Measurements from ENCODE around the gene CABLES1.
A peak's percentile ranks its signal among the peaks of the same experiment; 100 is the strongest.
"Not testable (repeated sequence)": the region's sequence is repeated elsewhere in the genome, so short reads cannot be mapped to it uniquely, and the experiment has no call there.

Gene CABLES1

DNA sequence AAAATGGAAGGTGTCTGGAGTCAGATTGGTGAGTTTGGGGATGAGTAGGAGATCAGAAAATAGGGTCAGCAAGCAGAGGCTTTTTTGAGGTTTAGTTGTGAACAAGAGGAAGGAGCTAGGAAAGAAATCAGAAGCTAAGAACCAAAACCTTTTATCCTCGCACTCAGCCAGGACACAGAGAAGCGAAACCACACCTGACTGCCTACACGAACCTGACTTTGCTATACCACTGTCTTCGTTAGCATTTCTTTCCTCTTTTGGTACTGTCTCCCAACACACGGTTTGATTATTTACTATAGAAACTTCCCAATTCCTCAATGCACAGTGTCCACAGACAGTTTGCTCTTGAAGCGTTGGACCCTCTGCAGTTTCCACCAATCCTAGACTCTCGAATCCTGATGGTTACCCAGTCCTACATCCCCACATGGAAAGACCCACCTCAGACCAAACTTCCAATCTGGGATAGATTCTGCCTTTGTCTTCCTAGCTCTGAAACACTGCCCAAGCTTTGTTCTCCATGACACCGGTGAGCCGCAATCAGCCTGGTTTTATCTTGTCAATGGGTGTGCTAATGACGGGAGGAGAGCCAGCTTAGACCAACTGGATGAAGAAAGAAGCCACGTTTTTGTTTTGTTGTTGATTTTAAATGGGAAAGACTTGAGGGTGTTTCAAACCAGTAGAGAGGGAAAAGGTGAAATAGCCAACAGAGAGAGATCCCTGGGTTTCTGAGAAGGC, 137.4 kb downstream of the CABLES1 start:
- DNase-seq = no peak

DNA sequence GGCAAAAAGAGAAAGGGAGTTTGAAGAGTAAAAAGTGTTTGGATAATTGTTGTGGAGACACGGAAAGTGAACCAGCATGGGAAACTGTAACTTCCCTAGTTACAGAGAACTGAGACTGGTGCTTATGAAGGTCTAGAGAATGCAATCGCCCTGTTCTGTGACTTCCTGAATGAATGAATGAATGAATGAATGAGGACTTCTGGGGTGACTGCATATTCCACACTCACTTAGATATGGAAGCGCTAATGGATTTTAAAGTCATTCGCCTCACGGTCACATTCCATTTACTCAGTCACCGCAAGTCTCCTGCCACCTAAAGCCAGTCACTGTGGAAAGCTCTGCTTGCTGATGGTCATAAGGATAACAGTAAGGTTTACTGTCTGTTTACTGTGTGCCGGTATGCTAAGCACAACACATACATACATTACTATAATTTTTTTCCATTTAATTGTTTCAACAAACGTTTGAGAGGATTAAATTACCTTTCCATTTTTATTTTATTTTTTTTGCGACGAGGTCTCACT, 138.2 kb downstream of the CABLES1 start:
- no peak for DNase-seq

DNA sequence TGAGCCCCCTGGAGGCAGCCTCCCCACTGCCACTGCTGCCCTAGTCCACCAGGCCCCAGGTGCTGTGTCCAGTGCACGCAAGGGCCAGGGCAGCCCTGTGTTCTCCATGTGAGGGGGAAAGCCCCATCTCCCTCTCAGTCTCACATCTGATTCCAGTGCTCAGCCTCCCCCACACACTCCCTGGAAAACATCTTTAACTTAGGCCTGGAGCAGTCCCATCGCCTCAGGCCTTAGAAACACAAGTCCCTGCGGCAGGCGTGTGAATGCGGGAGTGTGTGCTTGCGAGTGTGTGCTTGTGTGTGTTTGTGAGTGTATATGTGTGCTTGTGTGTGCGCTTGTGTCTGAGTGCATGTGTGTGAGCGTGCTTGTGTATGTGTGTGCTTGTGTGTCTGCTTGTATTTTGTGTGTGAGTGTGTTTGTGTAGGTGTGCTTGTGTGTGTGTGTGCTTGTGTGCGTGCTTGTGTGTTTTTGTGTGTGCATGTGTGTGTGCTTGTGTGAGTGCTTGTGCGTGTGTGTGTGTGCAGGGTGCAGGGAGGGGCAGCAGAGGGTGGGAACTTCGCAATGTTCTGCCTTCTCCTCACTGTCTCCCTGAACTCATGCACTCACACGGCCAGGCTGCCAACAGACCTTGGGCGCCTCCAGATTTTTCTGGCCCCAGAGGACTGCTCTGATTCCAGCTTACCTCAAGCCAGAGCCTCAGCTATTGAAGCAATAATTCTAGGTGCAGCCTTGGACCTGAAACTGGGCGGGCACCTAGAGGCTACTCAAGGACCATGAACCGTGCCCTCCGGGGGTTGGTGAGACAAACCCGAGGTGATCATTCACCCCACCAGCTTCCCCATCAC, 139.6 kb downstream of the CABLES1 start:
- no peak for DNase-seq

DNA sequence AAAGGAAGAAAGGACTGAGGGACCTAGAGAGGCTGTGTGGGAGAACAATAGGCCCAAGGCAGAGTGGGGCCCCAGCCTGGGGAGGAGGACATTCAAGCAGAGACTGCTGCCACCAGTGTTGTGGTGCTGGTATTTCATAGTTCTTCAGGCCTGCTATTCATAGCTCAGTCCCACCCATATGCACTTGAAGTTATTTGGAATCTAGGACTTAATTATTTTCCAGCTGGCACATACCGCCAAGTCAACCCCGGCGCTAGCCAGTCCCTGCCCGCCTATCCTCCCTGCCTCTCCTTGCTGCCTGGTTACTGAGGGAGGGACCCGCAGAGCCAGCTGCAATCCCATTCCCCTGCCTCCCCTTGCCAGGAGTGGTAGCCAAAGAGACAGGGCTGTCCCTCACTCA, 141.2 kb downstream of the CABLES1 start:
- DNase-seq = no peak

DNA sequence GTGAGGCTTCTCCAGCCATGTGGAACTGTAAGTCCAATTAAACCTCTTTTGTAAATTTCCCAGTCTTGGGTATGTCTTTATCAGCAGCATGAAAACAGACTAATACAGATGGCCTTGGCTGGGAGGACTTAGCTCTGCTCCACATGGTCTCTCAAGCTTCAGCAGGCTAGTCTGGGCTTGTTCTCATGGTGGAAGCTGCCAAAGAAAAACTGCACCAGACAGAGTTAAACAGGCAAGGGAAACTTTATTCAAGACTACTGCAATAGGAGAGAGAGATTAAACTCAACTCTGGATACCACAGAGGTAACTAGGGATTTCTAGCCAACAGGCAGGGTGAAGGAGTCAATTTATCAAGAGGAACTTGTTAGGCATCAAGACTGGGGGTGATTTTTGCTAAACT, 142.1 kb downstream of the CABLES1 start:
- no peak for DNase-seq

DNA sequence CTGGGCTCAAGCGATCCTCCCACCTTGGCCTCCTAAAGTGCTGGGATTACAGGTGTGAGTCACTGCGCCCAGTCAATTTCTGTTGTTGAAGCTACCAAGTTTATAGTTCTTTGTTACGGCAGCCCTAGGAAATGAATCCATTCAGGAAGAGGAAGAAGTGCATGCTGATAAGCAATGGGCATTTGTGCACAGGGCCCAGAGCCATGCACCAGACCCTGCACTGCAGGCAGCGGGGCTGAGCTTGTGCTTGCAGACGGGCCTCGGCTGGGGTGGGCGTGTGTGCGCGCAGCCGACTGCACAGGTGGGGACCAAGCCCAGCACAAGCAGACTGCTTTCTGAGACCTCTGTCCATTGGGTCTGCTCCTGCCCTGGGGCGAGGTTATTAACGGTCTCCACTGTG, 144.6 kb downstream of the CABLES1 start:
- DNase-seq = no peak

DNA sequence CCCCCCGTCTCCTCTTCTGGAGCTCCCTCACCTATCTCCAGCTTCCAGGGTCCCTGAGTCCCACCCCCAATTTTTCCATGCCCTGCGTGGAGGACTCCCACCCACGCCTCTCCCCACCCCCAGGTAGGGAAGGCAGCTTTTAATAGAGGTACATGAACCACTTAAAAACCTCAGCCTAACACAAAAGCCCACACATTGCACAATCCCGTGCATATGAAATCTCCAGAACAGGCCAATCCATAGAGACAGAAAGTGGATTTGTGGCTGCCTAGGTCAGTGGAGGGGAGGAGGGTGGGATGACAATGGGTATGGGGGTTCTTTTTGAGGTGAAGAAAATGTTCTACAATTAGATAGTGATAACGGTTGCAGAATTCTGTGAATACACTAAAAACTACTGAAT, 145.6 kb downstream of the CABLES1 start:
- DNase-seq = no peak

DNA sequence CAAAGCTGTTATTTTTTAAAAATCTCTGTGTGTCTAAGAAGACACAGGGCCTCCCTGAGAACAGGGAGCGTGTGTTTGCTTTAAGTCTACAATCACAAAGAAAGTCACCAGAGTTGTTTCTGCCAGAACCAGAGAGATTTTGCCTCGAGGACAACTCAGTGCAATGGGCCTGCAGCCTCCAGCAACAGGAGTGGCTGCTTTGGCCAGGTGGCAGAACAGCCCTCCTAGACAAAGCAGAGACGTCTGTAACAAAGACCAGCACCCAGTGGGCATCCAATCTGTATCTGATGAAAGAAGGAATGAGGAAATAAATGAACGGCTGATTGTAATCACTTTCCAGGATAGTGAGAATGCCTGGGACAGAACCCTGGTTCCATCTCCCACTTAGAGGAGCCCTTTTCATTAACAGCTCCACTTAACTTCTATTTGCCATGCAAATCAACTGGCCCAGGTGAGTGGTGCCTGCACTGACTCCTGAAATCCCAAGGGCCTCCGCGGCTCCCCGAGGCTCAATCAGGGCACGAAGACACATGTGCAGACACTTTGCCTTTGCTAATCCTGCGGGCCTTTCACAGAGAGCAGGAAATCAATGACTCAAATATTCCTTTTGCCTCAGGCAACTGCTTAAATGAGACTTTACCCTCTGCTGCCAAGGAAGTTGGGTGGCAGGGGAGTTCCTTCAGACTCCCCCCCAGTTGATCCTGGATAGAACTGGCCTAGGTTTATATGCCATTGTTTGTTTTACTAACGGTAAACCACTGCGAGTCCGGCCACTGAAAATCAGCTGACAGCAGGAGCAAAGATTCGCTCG, 146.5 kb downstream of the CABLES1 start:
- no peak for DNase-seq

DNA sequence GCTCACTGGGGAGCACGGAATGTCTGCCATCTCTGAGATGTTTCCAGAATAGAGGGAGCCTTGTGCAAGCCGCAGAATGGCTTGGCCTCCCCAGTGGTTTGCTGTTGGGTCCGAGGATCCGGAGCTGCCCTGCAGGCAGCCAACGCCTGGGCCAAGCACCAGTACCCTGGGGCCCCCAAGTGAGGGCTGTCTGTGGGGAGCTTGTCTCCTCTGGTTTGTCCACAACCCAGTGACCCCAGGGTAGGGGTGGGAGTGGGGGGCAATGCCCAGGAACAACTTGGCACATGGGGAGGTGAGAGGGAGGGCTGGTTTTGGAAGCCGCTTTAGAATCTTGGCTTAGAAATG, 147.1 kb downstream of the CABLES1 start:
- no peak for DNase-seq

DNA sequence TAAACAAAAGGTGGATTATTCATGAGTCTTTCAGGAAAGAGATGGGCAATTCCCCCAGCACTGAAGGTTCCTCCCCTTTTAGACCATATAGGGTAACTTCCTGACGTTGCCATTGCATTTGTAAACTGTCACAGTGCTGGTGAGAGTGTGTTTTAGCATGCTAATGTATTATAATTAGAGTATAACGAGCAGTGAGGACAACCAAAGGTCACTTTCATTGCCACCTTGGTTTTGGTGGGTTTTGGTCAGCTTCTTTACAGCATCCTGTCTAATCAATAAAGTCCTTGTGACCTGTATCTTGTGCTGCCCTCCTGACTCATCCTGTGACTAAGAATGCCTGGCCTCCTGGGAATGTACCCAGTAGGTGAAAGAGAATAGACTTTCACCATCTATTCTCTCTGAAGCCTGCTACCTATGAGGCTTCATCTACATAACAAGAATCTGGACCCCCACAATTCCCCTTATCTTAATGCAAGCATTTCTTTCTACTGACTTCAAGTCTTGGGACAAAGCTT, 148.7 kb downstream of the CABLES1 start:
- DNase-seq = peak; percentile 42 to 49

DNA sequence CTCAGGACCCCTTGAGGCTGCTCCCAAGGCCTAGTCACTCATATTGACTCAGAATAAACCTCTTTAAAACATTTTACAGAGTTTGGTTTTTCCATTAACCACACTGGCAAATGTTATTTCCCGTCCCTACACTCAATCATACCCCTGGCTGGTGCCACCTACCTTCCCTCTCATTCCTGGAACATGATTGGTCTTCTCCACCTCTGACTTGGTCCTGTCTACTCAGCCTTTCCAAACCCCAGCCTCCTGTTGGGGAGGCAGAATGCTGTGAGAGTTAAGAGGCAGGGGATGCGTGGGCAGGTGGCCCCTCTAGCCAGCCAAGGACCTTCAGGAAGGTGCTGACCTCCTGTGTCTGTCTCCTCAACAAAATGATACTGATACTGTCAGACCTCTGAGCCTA, 149.3 kb downstream of the CABLES1 start:
- peak in 1 of 2 experiments; percentile 36 for DNase-seq

DNA sequence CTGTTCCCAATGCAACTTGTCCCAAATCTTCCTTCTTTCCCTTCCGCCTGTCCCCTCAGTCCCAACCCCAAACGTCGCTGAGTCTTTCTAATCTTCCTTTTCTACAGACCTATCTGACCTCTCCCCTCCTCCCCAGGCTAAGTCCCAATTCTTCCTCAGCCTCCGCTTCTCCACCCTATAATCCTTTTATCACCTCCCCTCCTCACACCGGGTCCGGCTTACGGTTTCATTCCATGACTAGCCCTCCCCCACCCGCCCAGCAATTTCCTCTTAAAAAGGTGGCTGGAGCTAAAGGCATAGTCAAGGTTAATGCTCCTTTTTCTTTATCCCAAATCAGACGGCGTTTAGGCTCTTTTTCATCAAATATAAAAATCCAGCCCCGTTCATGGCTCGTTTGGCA, 150.3 kb downstream of the CABLES1 start:
- DNase-seq = not testable (repeated sequence)

DNA sequence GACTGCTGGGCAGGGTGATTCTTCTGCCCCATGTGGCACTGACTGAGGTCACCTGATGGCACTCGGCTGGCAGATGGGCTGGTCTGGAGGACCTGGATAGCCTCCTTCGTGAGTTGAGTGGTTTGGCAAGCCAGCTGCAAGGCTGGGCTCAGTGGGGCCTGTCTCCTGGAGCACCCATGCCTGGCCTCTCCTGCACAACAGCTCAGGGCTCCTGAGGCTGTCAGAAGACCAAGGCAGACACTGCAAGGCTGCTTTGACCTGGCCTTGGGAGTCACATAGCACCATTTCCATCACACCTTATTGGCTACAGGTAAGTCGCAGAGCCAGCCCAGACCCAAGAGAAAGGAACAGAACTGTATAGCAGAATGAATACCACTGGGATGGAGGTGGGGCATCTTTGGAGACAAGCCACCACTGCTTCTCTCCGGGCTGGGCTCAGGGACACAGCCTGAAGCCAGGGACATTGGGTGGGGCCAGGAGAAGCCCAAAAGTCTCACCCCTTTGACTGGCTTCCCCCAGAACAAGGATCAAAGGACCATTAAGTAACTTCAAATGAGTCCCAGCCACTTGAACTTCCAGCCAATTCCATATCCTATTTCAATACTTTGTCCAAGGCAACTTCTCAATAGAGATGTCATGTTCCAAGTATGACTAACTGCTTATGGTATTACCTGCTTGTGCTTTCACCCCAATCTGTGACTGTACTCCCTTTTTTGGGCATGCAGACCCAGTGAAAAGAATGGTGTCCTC, 156.3 kb downstream of the CABLES1 start:
- no peak for DNase-seq

DNA sequence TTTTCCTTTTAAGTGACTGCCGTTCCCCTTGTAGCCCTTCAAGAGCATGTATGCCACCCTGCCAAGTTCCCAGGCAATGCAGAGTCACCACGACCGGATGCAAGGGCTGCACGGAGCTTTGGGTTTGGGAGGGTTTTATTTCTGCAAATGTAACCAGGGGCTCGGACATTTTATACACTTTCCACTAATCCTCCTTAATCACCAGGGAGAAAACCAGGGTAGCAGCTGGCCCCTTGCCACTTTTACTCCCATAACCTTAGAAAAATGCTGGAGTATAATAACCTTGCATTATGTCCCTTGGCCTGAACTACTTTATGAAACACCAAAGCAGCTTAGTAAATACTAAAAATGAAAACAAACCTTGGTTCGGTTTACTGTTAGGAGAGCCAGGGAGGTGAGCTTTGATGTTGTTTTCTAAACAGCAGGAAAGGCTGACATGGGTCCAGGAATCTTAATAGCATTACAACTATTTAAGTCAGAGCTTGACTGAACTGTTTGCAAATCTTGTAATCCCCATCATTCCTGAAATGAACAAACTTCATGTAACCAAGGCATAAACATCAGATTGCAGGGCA, 165.0 kb downstream of the CABLES1 start:
- no peak for DNase-seq

DNA sequence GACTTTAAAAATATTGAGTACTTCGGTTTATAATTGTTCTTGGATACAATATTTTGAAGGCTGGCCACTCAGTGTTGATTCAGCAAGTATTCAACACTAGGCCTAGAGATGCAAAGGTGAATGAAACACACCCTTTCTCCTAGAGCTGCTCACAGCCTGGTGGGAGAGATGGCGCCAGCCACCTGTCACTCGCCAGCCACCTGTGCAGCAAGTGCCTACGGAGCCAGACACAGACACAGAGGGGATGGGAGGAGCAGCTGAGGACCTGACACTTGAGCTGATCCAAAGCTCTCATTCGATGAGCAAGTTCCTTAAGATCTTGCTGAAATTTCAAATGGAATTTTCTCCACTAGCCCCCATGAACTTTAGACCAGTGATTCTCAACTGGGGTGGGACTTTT, 166.7 kb downstream of the CABLES1 start:
- no peak for DNase-seq

DNA sequence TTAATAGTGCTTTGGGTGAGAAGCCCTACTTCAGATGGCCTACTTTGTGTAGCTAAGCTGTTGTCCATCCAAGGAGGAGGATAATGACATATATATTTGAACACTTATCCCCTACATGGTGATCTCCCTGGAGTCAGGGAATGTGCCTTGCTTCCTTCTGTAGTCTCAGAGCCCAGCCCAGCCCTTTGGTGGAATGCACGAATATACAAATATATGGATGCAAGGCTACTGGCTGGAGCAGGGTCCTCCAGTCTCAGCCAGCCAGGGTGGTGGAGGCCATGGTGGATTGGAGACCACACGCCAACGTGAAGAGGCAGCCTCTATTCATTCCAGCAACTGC, 167.2 kb downstream of the CABLES1 start:
- DNase-seq = no peak

DNA sequence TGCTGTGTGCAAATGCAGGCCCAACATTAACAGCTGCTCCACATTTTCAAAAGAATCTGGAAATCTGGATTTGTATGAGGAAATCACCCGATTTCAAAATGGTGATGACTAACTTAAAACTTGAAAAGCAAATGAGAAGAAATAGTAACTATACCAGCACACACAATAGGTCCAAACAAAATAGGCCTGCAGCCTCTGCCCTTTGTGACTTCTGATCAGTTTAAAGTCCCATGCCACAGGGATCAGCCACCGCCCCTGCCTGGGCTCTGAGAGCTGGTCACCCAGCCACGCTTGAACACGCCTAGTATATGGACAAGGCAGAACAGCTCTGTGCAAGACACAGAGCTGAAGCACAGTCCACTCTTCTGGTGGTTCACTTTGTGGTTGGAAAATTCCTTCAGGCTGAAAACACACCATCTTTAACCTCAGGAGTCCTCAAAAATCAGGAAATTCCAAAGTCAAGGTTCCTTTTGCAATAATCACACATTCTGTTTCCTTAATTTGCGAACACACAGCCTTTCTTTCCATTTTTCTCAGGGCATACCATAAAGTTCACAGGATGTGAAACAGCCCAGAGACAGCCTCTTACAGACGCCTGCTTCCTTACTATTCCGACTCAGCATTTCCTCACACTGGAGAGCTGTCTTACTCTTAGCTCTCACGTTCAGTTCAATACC, 167.7 kb downstream of the CABLES1 start:
- no peak for DNase-seq

DNA sequence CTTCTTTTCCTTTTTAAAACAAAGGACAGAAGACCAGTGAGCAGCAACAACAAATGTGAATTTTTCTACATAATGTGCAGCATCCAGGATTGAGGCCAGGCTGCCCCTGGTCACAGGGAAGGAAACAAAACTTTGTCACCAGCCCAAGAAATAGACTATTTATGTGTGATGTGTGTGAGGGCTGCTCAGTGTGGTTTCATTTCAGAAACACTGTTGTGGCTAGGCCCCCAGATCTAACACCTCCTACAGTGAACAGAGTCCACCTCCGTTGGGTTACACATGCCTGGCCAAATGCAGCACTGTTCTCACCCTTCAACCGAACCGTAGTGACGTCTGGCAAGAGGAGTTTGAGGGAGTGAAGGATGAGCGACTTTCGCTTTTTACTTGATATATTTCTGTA, 171.5 kb downstream of the CABLES1 start:
- DNase-seq = no peak

DNA sequence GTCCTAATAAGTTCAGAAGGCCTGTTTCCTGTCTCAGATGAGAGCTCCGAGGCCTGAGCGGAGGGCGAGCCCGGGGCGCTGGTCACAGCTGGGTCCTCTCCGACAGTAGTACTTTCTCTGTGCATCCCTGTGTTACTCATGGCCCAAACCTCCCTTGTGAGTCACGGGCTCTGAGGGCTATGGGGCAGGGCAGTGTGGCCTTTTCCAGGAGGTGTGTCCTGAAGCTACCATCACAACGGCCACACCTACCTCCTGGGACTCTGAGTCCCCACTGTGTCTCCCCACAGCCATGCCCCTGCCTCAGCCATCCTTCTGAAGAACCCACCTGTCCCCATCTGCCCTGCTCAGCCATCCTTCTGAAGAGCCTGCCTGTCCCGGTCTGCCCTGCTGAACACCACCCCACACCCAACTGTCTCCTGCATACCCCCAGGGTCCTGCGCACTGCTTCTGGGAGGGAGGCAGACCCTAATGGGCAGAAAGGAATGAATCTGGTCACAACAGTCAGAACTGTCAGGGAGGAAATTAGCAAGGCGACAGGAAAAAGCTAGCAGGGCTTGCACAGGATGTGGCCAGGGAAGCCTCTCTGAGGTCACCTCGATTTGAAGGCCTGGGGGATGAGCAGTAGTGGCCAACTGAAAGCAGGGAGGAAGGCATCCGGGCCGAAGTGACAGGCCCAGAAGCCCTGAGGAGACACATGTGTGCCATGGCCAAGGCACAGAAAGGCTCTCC, 172.4 kb downstream of the CABLES1 start:
- DNase-seq = peak; percentile 29

All from activated T-cell treated with anti-CD3 and anti-CD28 coated beads, Interleukin-2, amount 50 U/mL, for 48 hours (primary cell).